Upper lobe of left lung (tissue), 6 donors: ENCODE data around the gene IGFBP5. TPM values are rescaled to one million over a fixed set of nuclear protein-coding genes. Genes with fewer than 3 reads are reported as not detected.
A peak's percentile ranks its signal among the peaks of the same experiment; 100 is the strongest.

Experiments
- ATAC-seq, 2 donors: fragments of 200-7000 bp; cut with Tn5 transposase; one replicate each; pipeline ENCODE4 v1.9.1; 2022; ENCODE audit warnings: mild to moderate bottlenecking in 2 of 2, moderate library complexity in 2 of 2; ENCODE audit not compliant: low FRiP score in 2 of 2
- DNase-seq, 2 donors: peaks; one replicate each; pipeline ENCODE4 v3.0.0-alpha.2; 2019 to 2020
- H3K27ac ChIP-seq, 4 donors: fragments of 200-600 bp; sonication (generic); one replicate each; pipeline ENCODE4 v1.5.1; 2016 to 2019
- H3K27me3 ChIP-seq, 4 donors: fragments of 200-600 bp; sonication (generic); one replicate each; pipeline ENCODE4 v1.5.1; 2017 to 2019
- H3K36me3 ChIP-seq, 4 donors: fragments of 200-600 bp; sonication (generic); one replicate each; pipeline ENCODE4 v1.5.1; 2016 to 2019
- H3K4me1 ChIP-seq, 4 donors: fragments of 200-600 bp; sonication (generic); one replicate each; pipeline ENCODE4 v1.5.1; 2018 to 2019
- H3K4me3 ChIP-seq, 4 donors: fragments of 200-600 bp; sonication (generic); one replicate each; pipeline ENCODE4 v1.5.1; 2017 to 2019; ENCODE audit warnings: mild to moderate bottlenecking in 2 of 4, moderate library complexity in 1 of 4
- H3K9me3 ChIP-seq, 4 donors: fragments of 200-600 bp; sonication (generic); one replicate each; pipeline ENCODE4 v1.5.1; 2018 to 2019
- CTCF ChIP-seq, 6 experiments: fragments of 450-650 bp in 4 of 6; fragments of 200-600 bp in 2 of 6; sonication (generic) in 2 of 6; IDR thresholded peaks; one replicate each; pipeline ENCODE4 v1.5.1; 2016 to 2019; ENCODE audit warnings: antibody characterized with exemption in 6 of 6
- EP300 ChIP-seq, 4 donors: sonication (generic); formaldehyde crosslinking; IDR thresholded peaks; one replicate each; pipeline ENCODE4 v1.5.1; 2017; ENCODE audit warnings: antibody characterized with exemption in 4 of 4, control low read depth in 2 of 4
- POLR2A ChIP-seq, 4 donors: fragments of 450-650 bp; IDR thresholded peaks; one replicate each; pipeline ENCODE4 v1.5.1; 2016 to 2017; ENCODE audit warnings: antibody characterized with exemption in 4 of 4, mild to moderate bottlenecking in 2 of 4
- POLR2AphosphoS5 ChIP-seq, 2 donors: sonication (generic); formaldehyde crosslinking; IDR thresholded peaks; one replicate each; pipeline ENCODE4 v1.5.1; 2017; ENCODE audit warnings: antibody characterized with exemption in 2 of 2
- WGBS, 2 donors: methylation state at CpG; one replicate each; pipeline ENCODE4 v1.1.5; 2017 to 2018; 5-methylcytosine and 5-hydroxymethylcytosine counted together
- total RNA-seq, 6 donors: library from RNA; depleted of rRNA in 4 of 6; stranded (reverse); fragments of >200 nt in 4 of 6; gene quantifications; one replicate each; pipeline versions ENCODE4 v1.1.0 to v1.2.1, GENCODE V29; 2016 to 2021
- donor health status: DM: no; HTN: no; CAD: no; lungs with moderate emphysema.
- donor health status: DM: no; HTN: yes; CAD: no; lungs with severe emphysema.

Gene IGFBP5
- total RNA-seq, 6 donors from 2014 or later = 41.9 to 304 (median 95.5) TPM

- DNase-seq (no peak), ATAC-seq (peak in 1 of 2 donors; percentile 13)
- Histone ChIP-seq H3K27me3 (no peaks in the 10 kb centered on the region), H3K36me3 (no peaks in the 10 kb centered on the region), H3K4me3 (no peak overlapping the region), H3K9me3 (no peaks in the 10 kb centered on the region), H3K27ac (no peak overlapping the region), H3K4me1 (no peaks in the 10 kb centered on the region)
- TF ChIP-seq POLR2AphosphoS5 (IDR thresholded peaks at IDR 0.05) (no peak), EP300 (IDR thresholded peaks at IDR 0.05) (no peak), CTCF (IDR thresholded peaks at IDR 0.05) (no peak), POLR2A (IDR thresholded peaks at IDR 0.05) (no peak)
- WGBS, 2 donors = 82 to 89% methylated on average over 3 of the region's 3 CpGs
These were observed 44.6 kb downstream of the IGFBP5 start for GRCh38 chr2:216650626-216651257.

GRCh38 chr2:216649574-216649973, 45.8 kb downstream of the IGFBP5 start:
- no peaks in the 10 kb centered on the region for H3K36me3 ChIP-seq
- TF ChIP-seq CTCF (IDR thresholded peaks at IDR 0.05) = no peak
- no peak for TF ChIP-seq POLR2AphosphoS5 (IDR thresholded peaks at IDR 0.05)
- TF ChIP-seq POLR2A (IDR thresholded peaks at IDR 0.05) = no peak
- TF ChIP-seq EP300 (IDR thresholded peaks at IDR 0.05) = no peak
- no peak for ATAC-seq
- H3K27ac ChIP-seq = no peak overlapping the region
- H3K9me3 ChIP-seq = no peaks in the 10 kb centered on the region
- 62 to 64% methylated on average over 5 of the region's 5 CpGs for WGBS, 2 donors
- no peaks in the 10 kb centered on the region for H3K27me3 ChIP-seq
- DNase-seq = no peak
- no peak overlapping the region for H3K4me3 ChIP-seq
- H3K4me1 ChIP-seq = peaks cover 0 to 8% (median 3%) of the 10 kb centered on the region in 4 donors

GRCh38 chr2:216648105-216648504, 47.2 kb downstream of the IGFBP5 start:
- H3K9me3 ChIP-seq = no peaks in the 10 kb centered on the region
- H3K36me3 ChIP-seq = no peaks in the 10 kb centered on the region
- no peak for DNase-seq
- H3K4me1 ChIP-seq = peaks cover 0 to 12% (median 7%) of the 10 kb centered on the region in 4 donors
- ATAC-seq = no peak
- no peak overlapping the region for H3K27ac ChIP-seq
- 84 to 87% methylated on average over 3 of the region's 3 CpGs for WGBS, 2 donors
- TF ChIP-seq POLR2AphosphoS5 (IDR thresholded peaks at IDR 0.05) (no peak), EP300 (IDR thresholded peaks at IDR 0.05) (no peak), CTCF (IDR thresholded peaks at IDR 0.05) (no peak)
- H3K4me3 ChIP-seq = no peak overlapping the region
- no peaks in the 10 kb centered on the region for H3K27me3 ChIP-seq

GRCh38 chr2:216646116-216646515, 49.2 kb downstream of the IGFBP5 start:
- H3K36me3 ChIP-seq = no peaks in the 10 kb centered on the region
- TF ChIP-seq EP300 (IDR thresholded peaks at IDR 0.05) (no peak), CTCF (IDR thresholded peaks at IDR 0.05) (no peak), POLR2AphosphoS5 (IDR thresholded peaks at IDR 0.05) (no peak), POLR2A (IDR thresholded peaks at IDR 0.05) (no peak)
- H3K9me3 ChIP-seq = no peaks in the 10 kb centered on the region
- H3K27ac ChIP-seq = no peak overlapping the region
- H3K4me3 ChIP-seq = no peak overlapping the region
- peaks cover 0 to 12% (median 7%) of the 10 kb centered on the region in 4 donors for H3K4me1 ChIP-seq
- DNase-seq (no peak), ATAC-seq (no peak)
- no peaks in the 10 kb centered on the region for H3K27me3 ChIP-seq
- 93 to 98% methylated on average over 3 of the region's 3 CpGs for WGBS, 2 donors

- 63 to 100% methylated on average over 2 to 3 of the region's 3 CpGs for WGBS, 2 donors
- H3K36me3 ChIP-seq = no peaks in the 10 kb centered on the region
- no peak for ATAC-seq
- no peak overlapping the region for H3K27ac ChIP-seq
- TF ChIP-seq POLR2AphosphoS5 (IDR thresholded peaks at IDR 0.05) (no peak), EP300 (IDR thresholded peaks at IDR 0.05) (no peak), CTCF (IDR thresholded peaks at IDR 0.05) (no peak), POLR2A (IDR thresholded peaks at IDR 0.05) (no peak)
- H3K4me3 ChIP-seq = no peak overlapping the region
- H3K9me3 ChIP-seq = no peaks in the 10 kb centered on the region
- DNase-seq = no peak
- peaks cover 0 to 12% (median 7%) of the 10 kb centered on the region in 4 donors for H3K4me1 ChIP-seq
- no peaks in the 10 kb centered on the region for H3K27me3 ChIP-seq
These were observed 49.8 kb downstream of the IGFBP5 start for GRCh38 chr2:216645636-216645950.
